MM.1S (cell line): Measurements from ENCODE around the gene CCDC30.

Experiments
- DNase-seq: peaks from one replicate; pipeline ENCODE4 v3.0.0-alpha.2; 2015
- H2AFZ ChIP-seq: fragments of 300-600 bp; sonication (generic); 2 replicates; pipeline ENCODE4 v1.6.0; 2016; ENCODE audit warnings: antibody characterized with exemption, low read length
- H3F3A ChIP-seq: fragments of 300-600 bp; sonication (generic); 2 replicates; pipeline ENCODE4 v1.6.1; 2016; ENCODE audit warnings: mild to moderate bottlenecking, antibody characterized with exemption, low read length, moderate library complexity, mixed read lengths; ENCODE audit not compliant: insufficient read depth
- H3K27ac ChIP-seq: fragments of 300-600 bp; sonication (generic); 2 replicates; pipeline ENCODE4 v1.5.1; 2016; ENCODE audit warnings: mild to moderate bottlenecking, low read length
- H3K27me3 ChIP-seq: fragments of 300-600 bp; sonication (generic); replicated peaks from 2 replicates; pipeline ENCODE4 v1.6.0; 2016; ENCODE audit warnings: low read length; ENCODE audit not compliant: insufficient read depth
- H3K36me3 ChIP-seq: fragments of 300-600 bp; sonication (generic); replicated peaks from 2 replicates; pipeline ENCODE4 v1.6.1; 2016; ENCODE audit warnings: mild to moderate bottlenecking, low read length, mixed read lengths; ENCODE audit not compliant: insufficient read depth
- H3K4me1 ChIP-seq: fragments of 300-600 bp; sonication (generic); 2 replicates; pipeline ENCODE4 v1.6.1; 2016; ENCODE audit warnings: low read length, mixed read lengths
- H3K4me2 ChIP-seq: fragments of 300-600 bp; sonication (generic); 2 replicates; pipeline ENCODE4 v1.6.0; 2016; ENCODE audit warnings: low read depth, low read length
- H3K4me3 ChIP-seq: fragments of 300-600 bp; sonication (generic); 2 replicates; pipeline ENCODE4 v1.5.1; 2016; ENCODE audit warnings: low read length, mixed read lengths
- H3K79me2 ChIP-seq: fragments of 300-600 bp; sonication (generic); 2 replicates; pipeline ENCODE4 v1.6.1; 2016; ENCODE audit warnings: mixed run types, low read length, mixed read lengths
- H3K9ac ChIP-seq: fragments of 300-600 bp; sonication (generic); 2 replicates; pipeline ENCODE4 v1.6.1; 2016; ENCODE audit warnings: low read length, mixed read lengths
- H3K9me2 ChIP-seq: fragments of 300-600 bp; sonication (generic); replicated peaks from 2 replicates; pipeline ENCODE4 v1.6.1; 2016; ENCODE audit warnings: mild to moderate bottlenecking, low read length, mixed read lengths; ENCODE audit not compliant: insufficient read depth
- H3K9me3 ChIP-seq: fragments of 300-600 bp; sonication (generic); replicated peaks from 2 replicates; pipeline ENCODE4 v1.6.1; 2016; ENCODE audit warnings: mild to moderate bottlenecking, low read length, mixed read lengths; ENCODE audit not compliant: insufficient read depth
- H4K20me1 ChIP-seq: fragments of 300-600 bp; sonication (generic); 2 replicates; pipeline ENCODE4 v1.6.1; 2016; ENCODE audit warnings: mild to moderate bottlenecking, low read length, moderate library complexity, mixed read lengths; ENCODE audit not compliant: insufficient read depth
- CTCF ChIP-seq: fragments of 300-600 bp; sonication (generic); IDR thresholded peaks from 2 replicates; pipeline ENCODE4 v1.5.1; 2016; ENCODE audit warnings: antibody characterized with exemption, low read length, mixed read lengths
- EZH2 ChIP-seq: fragments of 300-600 bp; sonication (generic); optimal IDR thresholded peaks from 2 replicates; pipeline ENCODE3; 2017; ENCODE audit warnings: low read depth, mild to moderate bottlenecking, antibody characterized with exemption, low read length, mixed read lengths
- EZH2phosphoT487 ChIP-seq: fragments of 300-600 bp; sonication (generic); IDR thresholded peaks from 2 replicates; pipeline ENCODE4 v1.6.1; 2018; ENCODE audit warnings: antibody characterized with exemption, low read length

Gene CCDC30

GRCh38 chr1:42427240-42427639, 35.8 kb upstream of the CCDC30 start:
- H3K9me3 ChIP-seq: no peaks in the 10 kb centered on the region
- no peaks in the 10 kb centered on the region for H3F3A ChIP-seq
- H3K9ac ChIP-seq: no peak overlapping the region
- DNase-seq: no peak
- H3K79me2 ChIP-seq: no peaks in the 10 kb centered on the region
- H4K20me1 ChIP-seq: no peaks in the 10 kb centered on the region
- no peak for TF ChIP-seq EZH2
- TF ChIP-seq CTCF: no peak
- TF ChIP-seq EZH2phosphoT487: no peak
- no peak overlapping the region for H3K4me3 ChIP-seq
- H2AFZ ChIP-seq: no peak overlapping the region
- no peaks in the 10 kb centered on the region for H3K27me3 ChIP-seq
- no peaks in the 10 kb centered on the region for H3K36me3 ChIP-seq
- no peaks in the 10 kb centered on the region for H3K9me2 ChIP-seq
- H3K4me1 ChIP-seq: no peaks in the 10 kb centered on the region
- no peak overlapping the region for H3K4me2 ChIP-seq
- no peak overlapping the region for H3K27ac ChIP-seq

DNA sequence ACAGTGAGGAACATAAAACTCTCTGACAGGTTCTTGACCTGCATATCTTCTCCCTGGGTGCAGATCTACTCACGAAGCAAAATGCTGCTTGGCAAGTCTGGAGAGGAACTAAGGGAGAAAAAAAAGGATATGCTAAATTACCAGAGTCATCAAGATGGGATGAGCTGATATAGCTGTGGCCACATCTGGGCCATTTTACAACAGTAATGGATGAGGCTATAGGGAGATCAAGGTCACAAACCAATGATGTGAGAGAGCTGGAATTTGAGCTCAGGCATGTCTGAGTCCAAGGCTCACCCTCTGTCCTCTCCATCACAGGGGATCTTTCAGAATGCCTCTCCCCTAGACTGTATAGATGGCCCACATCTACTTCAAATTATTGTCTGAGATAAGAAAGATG, 33.5 kb upstream of the CCDC30 start:
- no peak for TF ChIP-seq CTCF
- H3K79me2 ChIP-seq: no peaks in the 10 kb centered on the region
- H3F3A ChIP-seq: no peaks in the 10 kb centered on the region
- no peaks in the 10 kb centered on the region for H3K27me3 ChIP-seq
- no peaks in the 10 kb centered on the region for H3K9me3 ChIP-seq
- H4K20me1 ChIP-seq: no peaks in the 10 kb centered on the region
- DNase-seq: no peak
- no peaks in the 10 kb centered on the region for H3K4me1 ChIP-seq
- H3K27ac ChIP-seq: no peak overlapping the region
- H3K36me3 ChIP-seq: no peaks in the 10 kb centered on the region
- H3K9ac ChIP-seq: no peak overlapping the region
- H3K4me3 ChIP-seq: no peak overlapping the region
- H2AFZ ChIP-seq: no peak overlapping the region
- no peak overlapping the region for H3K4me2 ChIP-seq
- H3K9me2 ChIP-seq: no peaks in the 10 kb centered on the region

- Histone ChIP-seq H3F3A (no peaks in the 10 kb centered on the region), H3K4me3 (no peak overlapping the region)
- TF ChIP-seq CTCF (no peak), EZH2 (no peak), EZH2phosphoT487 (no peak)
Observed at GRCh38 chr1:42430286-42431135, 32.6 kb upstream of the CCDC30 start.

More at GRCh38 chr1:42430286-42431135, 32.6 kb upstream of the CCDC30 start:
- no peaks in the 10 kb centered on the region for H3K4me1 ChIP-seq
- H3K9ac ChIP-seq: no peak overlapping the region
- DNase-seq: no peak
- no peaks in the 10 kb centered on the region for H3K9me2 ChIP-seq
- H4K20me1 ChIP-seq: no peaks in the 10 kb centered on the region
- H2AFZ ChIP-seq: no peak overlapping the region
- no peaks in the 10 kb centered on the region for H3K9me3 ChIP-seq
- H3K27me3 ChIP-seq: no peaks in the 10 kb centered on the region
- H3K4me2 ChIP-seq: no peak overlapping the region
- no peaks in the 10 kb centered on the region for H3K36me3 ChIP-seq
- H3K79me2 ChIP-seq: no peaks in the 10 kb centered on the region
- H3K27ac ChIP-seq: no peak overlapping the region
